Endothelial cell (in vitro differentiated cells): ENCODE results near the gene TMEM174. TPM values are rescaled to one million over a fixed set of nuclear protein-coding genes. Genes with fewer than 3 reads are reported as not detected.

Source experiments
- DNase-seq: peaks from one replicate; pipeline ENCODE4 v3.0.0; 2021; ENCODE audit warnings: low spot score
- H3K27ac Mint-ChIP-seq: one replicate; pipeline ENCODE4 v1.8.0; 2021; ENCODE audit warnings: mixed read lengths, inconsistent platforms; ENCODE audit not compliant: unreplicated experiment
- H3K27me3 Mint-ChIP-seq: one replicate; pipeline ENCODE4 v1.8.0; 2021; ENCODE audit warnings: mild to moderate bottlenecking, moderate library complexity, mixed read lengths, inconsistent platforms; ENCODE audit not compliant: unreplicated experiment
- H3K36me3 Mint-ChIP-seq: one replicate; pipeline ENCODE4 v1.8.0; 2021; ENCODE audit warnings: mild to moderate bottlenecking, low read depth, mixed read lengths, inconsistent platforms; ENCODE audit not compliant: unreplicated experiment
- H3K4me1 Mint-ChIP-seq: one replicate; pipeline ENCODE4 v1.8.0; 2021; ENCODE audit warnings: mild to moderate bottlenecking, mixed read lengths, inconsistent platforms; ENCODE audit not compliant: unreplicated experiment
- H3K4me3 Mint-ChIP-seq: one replicate; pipeline ENCODE4 v1.8.0; 2021; ENCODE audit warnings: mild to moderate bottlenecking, mixed read lengths, inconsistent platforms; ENCODE audit not compliant: unreplicated experiment
- H3K9me3 Mint-ChIP-seq: one replicate; pipeline ENCODE4 v1.8.0; 2021; ENCODE audit warnings: mixed read lengths, inconsistent platforms; ENCODE audit not compliant: unreplicated experiment
- CTCF ChIP-seq: fragments of 200-600 bp; sonication (generic); IDR thresholded peaks from one replicate; pipeline ENCODE4 v1.5.0; 2021; ENCODE audit warnings: antibody characterized with exemption; ENCODE audit not compliant: unreplicated experiment
- total RNA-seq: library from RNA; stranded (reverse); fragmentation: NEBNext Ultra II Directional; extraction: Animal tissue kit (Norgen Biotek cat#: 25700); gene quantifications from one replicate; pipeline ENCODE4 v1.2.1, GENCODE V29; 2021; ENCODE audit not compliant: unreplicated experiment

The TMEM174 gene
- total RNA-seq, 1 donor from 2014 or later: not detected

- Mint-ChIP-seq H3K36me3 (no peaks in the 10 kb centered on the region), H3K27me3 (no peaks in the 10 kb centered on the region), H3K9me3 (no peaks in the 10 kb centered on the region), H3K4me3 (no peak overlapping the region), H3K27ac (no peak overlapping the region), H3K4me1 (peaks cover 6% of the 10 kb centered on the region)
- no peak for DNase-seq
- no peak for TF ChIP-seq CTCF
Measured at GRCh38 chr5:73176250-73176649, 3.3 kb downstream of the TMEM174 start.

- no peak for DNase-seq
- TF ChIP-seq CTCF: no peak
- H3K36me3 Mint-ChIP-seq: no peaks in the 10 kb centered on the region
- no peak overlapping the region for H3K27ac Mint-ChIP-seq
- H3K9me3 Mint-ChIP-seq: no peaks in the 10 kb centered on the region
- no peaks in the 10 kb centered on the region for H3K27me3 Mint-ChIP-seq
- H3K4me3 Mint-ChIP-seq: no peak overlapping the region
- H3K4me1 Mint-ChIP-seq: peaks cover 6% of the 10 kb centered on the region
Measured at GRCh38 chr5:73178265-73178664, 5.3 kb downstream of the TMEM174 start.

GRCh38 chr5:73179730-73180129, 6.7 kb downstream of the TMEM174 start:
- no peak overlapping the region for H3K27ac Mint-ChIP-seq
- peaks cover under 1% of the 10 kb centered on the region for H3K4me1 Mint-ChIP-seq
- no peak overlapping the region for H3K4me3 Mint-ChIP-seq
- no peaks in the 10 kb centered on the region for H3K9me3 Mint-ChIP-seq
- no peak for DNase-seq
- no peaks in the 10 kb centered on the region for H3K27me3 Mint-ChIP-seq
- TF ChIP-seq CTCF: no peak
- H3K36me3 Mint-ChIP-seq: no peaks in the 10 kb centered on the region

- Mint-ChIP-seq H3K9me3 (no peaks in the 10 kb centered on the region), H3K27me3 (no peaks in the 10 kb centered on the region), H3K4me3 (no peak overlapping the region), H3K4me1 (no peaks in the 10 kb centered on the region), H3K36me3 (no peaks in the 10 kb centered on the region), H3K27ac (no peak overlapping the region)
- TF ChIP-seq CTCF: no peak
- DNase-seq: no peak
Measured at GRCh38 chr5:73180566-73180965, 7.6 kb downstream of the TMEM174 start.

GRCh38 chr5:73182307-73182706, 9.3 kb downstream of the TMEM174 start:
- no peak for DNase-seq
- H3K9me3 Mint-ChIP-seq: no peaks in the 10 kb centered on the region
- H3K27me3 Mint-ChIP-seq: no peaks in the 10 kb centered on the region
- no peaks in the 10 kb centered on the region for H3K36me3 Mint-ChIP-seq
- no peak for TF ChIP-seq CTCF
- H3K4me3 Mint-ChIP-seq: no peak overlapping the region
- no peak overlapping the region for H3K27ac Mint-ChIP-seq
- no peaks in the 10 kb centered on the region for H3K4me1 Mint-ChIP-seq
